22Rv1 (cell line): Measurements from ENCODE around the gene POP4.

Experiments used
- ZFX ChIP-seq: fragments of 450-650 bp; IDR thresholded peaks from 2 replicates; pipeline ENCODE4 v1.6.1; 2017; ENCODE audit warnings: antibody characterized with exemption, borderline replicate concordance
- TF ChIP-seq, protein P1 (sequence below): fragments of 450-650 bp; IDR thresholded peaks from 2 replicates; pipeline ENCODE4 v1.5.1; 2017; ENCODE audit warnings: mild to moderate bottlenecking

GRCh38 chr19:29651622-29652394 lies 45.7 kb downstream of the POP4 start:
- TF ChIP-seq, protein P1, sequence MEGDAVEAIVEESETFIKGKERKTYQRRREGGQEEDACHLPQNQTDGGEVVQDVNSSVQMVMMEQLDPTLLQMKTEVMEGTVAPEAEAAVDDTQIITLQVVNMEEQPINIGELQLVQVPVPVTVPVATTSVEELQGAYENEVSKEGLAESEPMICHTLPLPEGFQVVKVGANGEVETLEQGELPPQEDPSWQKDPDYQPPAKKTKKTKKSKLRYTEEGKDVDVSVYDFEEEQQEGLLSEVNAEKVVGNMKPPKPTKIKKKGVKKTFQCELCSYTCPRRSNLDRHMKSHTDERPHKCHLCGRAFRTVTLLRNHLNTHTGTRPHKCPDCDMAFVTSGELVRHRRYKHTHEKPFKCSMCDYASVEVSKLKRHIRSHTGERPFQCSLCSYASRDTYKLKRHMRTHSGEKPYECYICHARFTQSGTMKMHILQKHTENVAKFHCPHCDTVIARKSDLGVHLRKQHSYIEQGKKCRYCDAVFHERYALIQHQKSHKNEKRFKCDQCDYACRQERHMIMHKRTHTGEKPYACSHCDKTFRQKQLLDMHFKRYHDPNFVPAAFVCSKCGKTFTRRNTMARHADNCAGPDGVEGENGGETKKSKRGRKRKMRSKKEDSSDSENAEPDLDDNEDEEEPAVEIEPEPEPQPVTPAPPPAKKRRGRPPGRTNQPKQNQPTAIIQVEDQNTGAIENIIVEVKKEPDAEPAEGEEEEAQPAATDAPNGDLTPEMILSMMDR, result no peak
- TF ChIP-seq ZFX, result no peak
